CD4-positive, alpha-beta T cell treated with Interleukin-1 beta for 1 hour (primary cell): ENCODE data around the gene MDM1.
A peak's percentile ranks its signal among the peaks of the same experiment; 100 is the strongest.

Experiments
- DNase-seq, 2 donors: peaks; one replicate each; pipeline ENCODE4 v3.0.0-alpha.2; 2020 to 2022

The MDM1 gene

DNA sequence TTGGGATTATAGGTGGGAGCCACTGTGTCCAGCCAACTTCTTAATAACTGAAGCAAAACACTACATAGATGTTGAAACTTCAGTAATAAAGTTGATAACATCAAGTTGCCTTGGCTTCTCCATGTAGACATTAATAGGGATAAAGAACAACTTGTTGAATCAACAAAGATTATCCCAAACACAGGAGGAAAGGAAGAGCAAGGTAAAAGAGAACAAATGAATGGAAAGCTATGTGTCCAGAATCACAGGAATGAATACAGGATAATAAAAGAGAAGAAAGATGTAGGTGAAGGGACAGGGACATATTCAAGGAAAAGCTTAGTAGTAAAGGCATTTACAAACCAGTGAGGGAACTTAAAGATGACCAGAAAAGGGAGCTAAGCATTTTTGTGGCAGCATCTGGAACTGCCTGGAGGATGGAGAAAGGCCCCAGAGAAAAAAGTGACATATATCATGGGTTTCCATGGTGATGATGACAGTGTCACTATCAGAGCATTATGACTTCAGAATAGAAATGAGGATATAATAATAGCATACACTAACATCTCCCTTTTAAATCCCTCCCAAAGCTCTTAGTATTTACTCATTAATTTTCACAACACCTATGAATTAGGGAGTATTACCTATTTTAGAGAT, 24.0 kb upstream of the MDM1 start:
- no peak for DNase-seq

- DNase-seq = no peak
Observed at GRCh38 chr12:68354977-68355541, 22.9 kb upstream of the MDM1 start.

- DNase-seq = no peak
Observed at GRCh38 chr12:68352067-68352466, 19.9 kb upstream of the MDM1 start.

- DNase-seq = no peak
Observed at GRCh38 chr12:68350753-68351152, 18.6 kb upstream of the MDM1 start.

DNA sequence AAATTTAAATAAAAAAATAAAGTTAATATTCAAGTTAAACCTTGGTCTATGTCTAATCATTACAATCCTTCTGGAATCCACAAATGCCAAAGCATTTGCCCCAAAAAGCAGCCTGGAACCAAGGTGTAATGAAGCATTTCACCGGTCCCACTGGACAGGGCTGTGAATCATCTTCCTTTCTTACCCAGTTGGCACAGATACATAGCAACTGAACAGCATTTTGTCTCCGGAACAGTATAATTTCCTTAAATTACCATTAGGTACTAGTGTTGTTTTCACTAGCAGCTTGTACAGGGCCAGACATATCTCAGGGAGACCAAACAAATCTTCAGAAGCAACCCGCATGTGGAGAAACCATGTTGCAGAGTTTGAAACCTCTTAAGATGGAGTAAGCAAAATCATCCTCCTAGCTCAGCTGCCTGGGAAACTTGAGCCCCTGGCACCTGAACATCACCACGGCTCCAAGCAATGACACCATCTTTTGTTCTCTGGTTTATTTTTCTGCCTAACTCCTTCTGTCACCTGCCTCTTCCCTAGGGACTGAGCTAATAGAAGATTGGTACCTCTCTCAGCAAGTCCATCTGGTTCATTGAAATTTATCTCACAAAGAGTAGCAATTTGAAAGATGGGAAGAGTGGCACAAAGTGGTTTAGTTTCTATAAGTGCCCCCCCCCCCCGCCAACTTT, 17.9 kb upstream of the MDM1 start:
- DNase-seq = no peak

GRCh38 chr12:68349220-68349621, 17.1 kb upstream of the MDM1 start:
- DNase-seq = no peak

- DNase-seq = no peak
Observed at GRCh38 chr12:68348419-68348818, 16.3 kb upstream of the MDM1 start.

GRCh38 chr12:68345763-68346162, 13.6 kb upstream of the MDM1 start:
- no peak for DNase-seq

DNA sequence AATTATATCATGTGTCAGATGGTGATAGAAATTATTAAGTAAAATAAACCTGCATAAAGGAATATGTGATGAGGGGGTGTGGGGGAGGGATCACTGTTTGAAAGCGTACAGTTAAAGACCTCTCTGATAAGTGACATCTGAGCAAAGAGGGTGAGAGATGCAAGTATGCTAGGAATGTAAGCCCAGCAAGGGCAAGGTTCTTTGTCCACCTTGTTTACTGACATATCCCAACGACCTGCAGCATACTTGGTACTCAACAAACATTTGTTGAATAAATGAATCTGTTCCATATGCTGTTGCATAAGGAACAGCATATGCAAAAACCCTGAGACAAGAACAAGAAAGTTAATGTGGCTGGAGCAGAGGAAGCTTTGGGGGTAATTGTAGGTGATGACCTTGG, 12.0 kb upstream of the MDM1 start:
- no peak for DNase-seq

DNA sequence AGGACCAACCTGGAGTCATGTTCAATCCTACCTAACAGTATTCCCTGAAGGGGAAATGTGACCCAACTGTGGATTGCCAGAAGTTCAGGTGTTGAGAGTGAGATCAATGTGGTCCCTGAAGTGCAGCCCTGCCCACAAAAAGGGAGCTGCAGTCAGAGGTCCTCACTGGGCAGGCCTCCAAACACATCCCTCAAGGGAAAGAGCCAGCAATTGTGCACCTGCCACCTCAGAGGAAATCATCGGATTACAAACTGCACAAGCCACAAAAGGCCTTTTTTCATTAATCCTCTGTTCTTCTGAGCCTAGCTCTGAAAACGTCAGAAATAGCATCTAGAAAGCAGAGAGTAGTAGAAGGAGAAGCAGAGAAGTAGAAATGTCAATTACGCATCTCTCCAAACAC, 10.8 kb upstream of the MDM1 start:
- DNase-seq = no peak

DNA sequence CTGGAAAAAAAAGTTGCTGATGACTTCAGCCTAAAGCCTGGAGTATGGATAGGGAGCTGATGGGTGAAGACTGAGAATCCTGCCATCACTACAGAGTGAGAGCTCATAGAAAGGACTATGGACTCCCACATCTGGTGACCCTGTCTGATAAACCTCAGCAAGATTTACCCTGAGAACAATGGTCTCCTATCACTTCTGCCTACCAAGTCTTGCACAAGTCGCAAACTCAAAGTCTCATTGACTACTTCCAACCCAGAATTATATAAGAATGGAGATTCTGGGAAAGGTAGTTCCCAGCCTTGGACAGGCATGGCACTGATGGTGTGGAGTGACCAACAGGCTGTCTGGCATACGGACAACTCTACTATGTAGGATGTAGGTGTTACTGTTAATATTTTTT, 9.7 kb upstream of the MDM1 start:
- DNase-seq = no peak

GRCh38 chr12:68340404-68341270, 8.5 kb upstream of the MDM1 start:
- DNase-seq = no peak

DNA sequence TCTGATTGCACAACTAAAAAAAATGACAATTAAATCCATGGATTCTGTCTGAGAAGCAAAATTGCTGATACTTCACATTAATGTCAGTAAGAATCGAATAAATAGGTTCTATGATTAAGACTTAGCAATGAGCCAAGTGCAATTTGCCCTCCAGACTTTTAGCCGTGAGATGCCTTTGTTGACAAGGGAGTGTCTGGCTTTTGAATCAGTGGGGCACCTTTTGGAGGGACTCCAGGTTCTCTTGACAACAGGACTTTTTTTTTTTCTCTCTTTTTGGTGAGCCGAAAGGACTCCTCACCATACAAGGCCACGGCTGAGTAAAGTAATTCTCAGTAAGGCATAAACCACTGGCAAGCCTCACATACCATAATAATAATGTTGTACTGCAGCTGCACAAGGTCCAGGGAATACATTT, 4.7 kb upstream of the MDM1 start:
- DNase-seq = no peak

- DNase-seq = no peak
Observed at GRCh38 chr12:68335462-68335861, 3.3 kb upstream of the MDM1 start.

DNA sequence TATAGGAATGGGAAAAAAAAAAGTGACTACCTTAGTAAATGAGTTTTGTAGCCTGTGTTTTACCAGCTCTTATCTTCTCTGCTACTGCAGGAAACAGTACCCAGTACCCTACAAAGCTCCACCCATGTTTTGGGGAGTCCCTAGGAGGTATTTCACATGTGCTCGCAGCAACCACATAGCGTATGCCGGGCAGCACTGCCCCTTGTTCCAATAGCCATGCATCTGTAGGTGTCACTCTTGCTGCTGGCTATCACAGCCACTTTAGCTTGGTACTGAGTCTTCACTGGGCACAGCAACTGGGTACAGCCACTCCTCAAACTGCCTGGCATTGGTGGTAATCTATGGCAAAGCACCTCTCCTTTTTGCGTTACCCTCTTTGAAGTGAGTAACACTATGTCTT, 2.0 kb upstream of the MDM1 start:
- peak; percentile 25 to 46 for DNase-seq

DNA sequence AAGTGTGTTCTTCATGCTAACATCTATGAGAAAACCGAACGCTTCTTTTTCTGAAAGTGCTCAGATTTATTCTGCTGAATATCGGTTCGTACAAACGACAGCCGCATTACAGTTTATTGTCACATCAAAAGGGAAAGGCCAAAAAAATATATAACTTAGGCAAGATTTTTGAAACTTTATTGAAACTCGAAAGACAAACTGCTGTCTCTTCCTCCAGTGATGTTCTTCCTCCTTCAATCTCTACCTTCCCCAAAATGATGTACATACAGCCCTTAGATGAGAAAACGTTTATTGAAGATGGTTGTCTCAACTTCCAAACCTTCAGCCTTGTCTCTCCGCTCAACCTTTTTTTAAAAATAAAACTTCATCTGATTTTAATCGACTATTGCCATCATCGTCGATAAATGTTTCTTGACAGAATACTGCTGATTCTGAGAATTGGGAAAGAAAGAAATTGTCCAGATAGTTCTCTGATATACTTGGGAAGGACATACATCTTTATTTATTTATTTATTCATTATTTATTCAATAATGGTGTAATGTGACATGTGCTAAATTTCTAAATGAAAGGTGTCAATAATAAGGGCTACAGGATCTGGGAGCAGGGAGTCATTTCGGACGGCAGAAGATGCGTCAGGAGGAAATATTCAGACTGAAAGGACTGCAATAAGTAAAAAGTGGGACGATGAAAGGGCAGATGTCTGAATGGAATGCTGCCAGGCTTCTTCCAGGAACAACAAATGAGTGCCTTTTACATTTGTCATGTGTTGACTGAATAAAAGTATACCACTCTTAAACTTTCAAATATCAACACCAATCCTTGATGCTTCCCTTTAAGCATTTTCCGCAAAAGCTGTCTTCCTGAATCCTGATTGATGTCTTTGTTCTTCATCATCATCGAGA, 817 bp upstream of the MDM1 start:
- DNase-seq = no peak

- DNase-seq = no peak
Observed at GRCh38 chr12:68331500-68331868, 678 bp downstream of the MDM1 start.

DNA sequence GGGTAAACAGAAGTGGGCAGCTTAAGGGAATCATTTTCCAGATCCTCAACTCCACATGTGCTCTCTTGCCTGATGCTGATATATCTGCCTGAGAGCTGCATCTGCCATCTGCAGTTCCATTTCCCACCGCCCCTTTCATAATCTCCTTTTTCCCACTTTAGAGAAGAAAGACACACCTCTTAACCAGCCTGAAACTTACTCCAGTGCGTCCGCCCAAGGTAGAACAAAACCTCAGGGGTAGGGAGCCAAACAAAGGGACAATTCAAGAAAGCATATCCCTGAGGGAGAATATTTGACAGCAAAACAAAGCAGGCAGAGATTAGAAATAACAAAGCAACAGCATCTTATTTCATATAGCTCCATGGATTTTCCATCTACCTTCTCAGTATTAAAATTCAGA, 4.3 kb downstream of the MDM1 start:
- no peak for DNase-seq

DNA sequence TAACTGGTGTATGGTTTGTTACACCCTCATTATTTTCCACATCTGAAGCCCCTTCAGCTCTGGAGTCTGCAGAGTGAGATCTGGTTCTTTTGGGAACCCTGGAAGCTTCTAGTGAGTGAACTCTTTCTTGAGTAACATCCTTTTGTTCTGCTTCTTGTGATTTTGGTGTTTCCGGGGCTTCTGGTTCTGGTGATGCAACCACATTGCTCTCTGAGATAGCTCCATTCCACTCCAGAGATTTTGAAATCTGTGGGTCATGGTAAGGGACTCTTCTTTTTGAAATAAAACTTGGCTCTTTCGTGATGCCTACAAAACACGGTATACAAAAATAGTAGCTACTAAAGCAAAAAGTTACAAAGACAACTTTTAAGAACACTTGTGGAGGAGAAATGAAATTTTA, 5.4 kb downstream of the MDM1 start:
- no peak for DNase-seq

DNA sequence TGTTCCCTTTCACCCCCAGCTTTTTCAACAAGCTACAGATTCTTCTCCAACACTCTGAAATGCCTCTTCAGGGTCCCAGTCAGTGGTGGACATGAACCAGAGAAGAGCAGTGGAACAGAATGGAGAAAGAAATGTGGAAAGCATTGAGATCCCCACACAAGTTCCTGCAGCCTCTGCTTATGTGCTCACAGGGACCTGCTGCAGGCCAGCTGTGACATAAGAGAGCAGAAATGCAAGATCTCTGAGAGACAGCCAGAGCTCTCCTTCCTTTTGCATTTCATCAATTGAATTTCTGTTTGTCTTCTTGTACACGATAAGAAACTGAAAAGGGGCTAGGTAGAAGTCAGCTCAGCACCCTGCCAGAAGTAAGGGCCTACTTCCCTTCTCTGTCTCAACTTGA, 6.2 kb downstream of the MDM1 start:
- no peak for DNase-seq

GRCh38 chr12:68324531-68324930, 7.6 kb downstream of the MDM1 start:
- DNase-seq = no peak

DNA sequence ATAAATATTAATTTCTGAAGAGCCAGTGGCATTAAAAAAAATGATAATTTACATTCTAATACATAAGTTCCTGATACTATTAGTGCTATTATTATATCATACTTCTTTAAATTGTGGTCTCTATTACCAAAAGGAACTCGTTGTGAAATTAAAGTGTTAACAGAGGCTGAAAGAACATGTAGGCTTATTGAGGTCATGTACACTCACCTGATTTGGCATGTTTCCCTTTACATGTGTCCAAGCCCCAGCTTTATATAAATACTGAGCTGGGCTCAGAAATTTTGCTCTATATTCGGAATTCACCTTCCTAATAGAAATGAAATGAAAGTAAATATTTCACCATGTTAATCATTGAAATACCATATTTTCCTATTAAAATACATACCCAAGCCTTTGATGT, 11.0 kb downstream of the MDM1 start:
- DNase-seq = no peak
